Frontal cortex (tissue), 4 donors: Measurements from ENCODE around the gene CCL23. TPM values are rescaled to one million over a fixed set of nuclear protein-coding genes. Genes with fewer than 3 reads are reported as not detected.
"Not testable (repeated sequence)": the region's sequence is repeated elsewhere in the genome, so short reads cannot be mapped to it uniquely, and the experiment has no call there.

Experiments
- DNase-seq, 2 donors: peaks; one replicate each; pipeline ENCODE4 v3.0.0; 2012; ENCODE audit warnings: low spot score in 2 of 2
- FAIRE-seq: peaks from 2 replicates; lab custom pipeline; 2012; peaks lifted over from hg19 to GRCh38; lab: Jason Lieb, UNC
- total RNA-seq: library from RNA; depleted of rRNA; stranded (reverse); fragments of >200 nt; gene quantifications from one replicate; pipeline ENCODE4 v1.2.3, GENCODE V29; 2014
- donor health status: control.
- donor health status: control.
- donor health status: control.

The CCL23 gene
- total RNA-seq = not detected

GRCh38 chr17:36017799-36018198, at the start of gene CCL23:
Gene CCL23, minus strand, starts transcription at chr17:36017972. Its CDS starts 75 bp downstream, at chr17:36017897.
- DNase-seq (no peak), FAIRE-seq (no peak)

GRCh38 chr17:36066365-36066985, 48.7 kb upstream of the CCL23 start:
- FAIRE-seq (no peak), DNase-seq (no peak)

- no peak for FAIRE-seq
- no peak for DNase-seq
Observed at GRCh38 chr17:36063786-36064541, 46.2 kb upstream of the CCL23 start, which contains the start of gene CCL18. Gene CCL18, plus strand, starts transcription at chr17:36064272. Its CDS starts 71 bp downstream, at chr17:36064343.

GRCh38 chr17:36060816-36061215, 43.0 kb upstream of the CCL23 start:
- FAIRE-seq = no peak
- no peak for DNase-seq

DNA sequence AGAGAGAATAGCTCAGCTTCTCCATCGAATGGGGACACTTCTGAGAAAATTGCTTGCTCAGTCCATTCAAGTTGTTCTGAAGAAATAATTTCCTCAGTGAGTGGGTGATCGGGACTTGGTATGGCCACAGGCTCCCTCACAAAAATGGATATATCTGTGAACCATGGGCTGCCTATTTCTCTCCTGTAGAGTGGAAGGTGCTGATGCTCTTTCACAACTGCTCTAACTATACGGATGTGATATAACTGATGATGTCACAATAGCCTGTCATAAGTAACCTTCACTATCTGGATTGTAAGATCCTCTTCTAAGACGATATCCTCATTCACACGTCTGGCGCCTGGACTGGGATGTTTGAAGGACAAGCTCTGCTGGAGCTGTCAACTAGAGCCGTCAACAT, 41.6 kb upstream of the CCL23 start:
- FAIRE-seq = no peak

DNA sequence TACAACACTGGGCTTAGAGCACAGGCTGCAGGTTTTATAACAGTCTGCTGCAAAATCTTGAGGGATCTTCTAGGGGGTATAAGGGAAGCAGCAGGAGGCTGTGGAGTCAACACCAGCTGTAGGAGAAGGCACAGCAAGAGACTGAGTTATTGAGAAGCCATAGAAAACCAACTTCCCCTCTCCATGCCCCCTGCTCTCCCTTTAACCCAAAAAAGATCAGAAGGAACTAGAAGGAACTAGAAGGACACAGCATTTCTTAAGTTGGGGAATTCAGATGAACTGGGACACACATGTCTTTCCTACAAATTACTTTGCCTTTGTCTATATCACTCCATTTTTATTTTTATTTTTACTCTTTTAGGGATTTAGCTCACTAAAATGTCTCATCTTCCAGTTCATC, 40.1 kb upstream of the CCL23 start:
- FAIRE-seq = no peak
- DNase-seq = no peak

More for the DNA sequence above, 41.6 kb upstream of the CCL23 start:
- no peak for DNase-seq

DNA sequence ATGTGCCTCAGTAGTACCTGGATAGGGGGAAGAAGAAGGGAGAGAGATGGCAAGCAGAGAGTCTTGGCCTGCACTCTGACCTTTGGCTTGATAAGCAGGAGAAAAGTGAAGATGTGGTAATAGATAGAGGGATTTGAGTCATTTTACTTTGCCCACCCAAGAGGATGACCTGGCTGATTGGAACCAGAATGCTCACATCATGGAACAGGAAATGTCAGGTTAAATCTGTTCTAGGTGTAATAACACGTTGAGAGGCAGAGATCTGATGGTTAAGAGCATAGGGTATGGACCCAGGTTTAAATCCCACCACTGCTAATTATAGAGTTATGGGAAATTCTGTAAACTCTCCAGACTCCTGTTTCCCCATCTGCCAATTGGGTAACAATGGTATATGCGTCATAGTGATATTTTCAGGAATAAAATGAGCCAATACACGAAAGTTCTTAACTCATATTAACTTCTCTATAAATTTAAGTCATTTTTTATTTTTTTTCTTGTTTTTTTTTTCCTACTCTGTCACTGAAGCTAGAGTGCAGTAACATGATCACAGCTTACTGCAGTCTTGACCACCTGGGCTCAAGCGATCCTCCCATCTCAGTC, 38.2 kb upstream of the CCL23 start:
- DNase-seq = no peak
- no peak for FAIRE-seq

DNA sequence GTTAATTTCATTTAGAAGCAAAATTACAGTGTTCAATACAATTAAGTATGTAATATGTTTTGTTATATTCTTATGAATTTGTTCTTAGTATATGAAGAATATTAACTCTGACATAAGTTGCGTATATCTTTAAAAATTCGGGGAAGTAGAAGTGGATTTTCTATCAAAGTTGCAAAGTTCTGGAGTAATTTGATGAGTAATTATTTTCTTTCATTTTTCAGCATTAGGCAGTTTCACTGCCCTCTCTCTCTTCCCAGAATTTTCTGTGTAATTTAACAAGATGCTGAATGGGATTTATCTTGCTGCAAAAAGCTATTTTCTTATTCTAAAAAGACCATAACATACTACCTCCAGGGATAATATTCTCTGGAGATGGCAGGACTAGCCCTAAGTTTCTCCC, 37.4 kb upstream of the CCL23 start:
- DNase-seq = no peak
- no peak for FAIRE-seq

- DNase-seq (no peak), FAIRE-seq (no peak)
Observed at GRCh38 chr17:36049643-36050042, 31.9 kb upstream of the CCL23 start.

GRCh38 chr17:36048066-36048465, 30.3 kb upstream of the CCL23 start:
- DNase-seq (no peak), FAIRE-seq (no peak)

- no peak for DNase-seq
- no peak for FAIRE-seq
Observed at GRCh38 chr17:36036235-36036634, 18.5 kb upstream of the CCL23 start.

DNA sequence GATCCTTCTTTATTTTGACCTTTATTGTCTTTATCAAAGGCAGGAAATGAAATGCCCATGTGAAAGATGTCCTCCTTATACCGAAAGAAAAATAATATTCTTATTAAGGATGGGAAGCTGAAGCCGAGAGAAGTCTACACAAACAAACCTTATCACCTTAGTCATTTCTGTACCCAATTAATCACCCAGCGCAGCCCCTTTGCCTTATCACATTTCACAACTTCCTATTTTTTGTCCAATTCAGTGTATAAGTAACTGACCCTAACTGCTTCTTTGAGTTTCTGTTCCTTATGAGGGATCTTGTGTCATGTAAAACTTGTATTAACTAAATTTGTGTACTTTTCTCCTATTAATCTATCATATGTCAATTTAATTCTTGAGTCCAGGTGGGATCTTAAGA, 16.4 kb upstream of the CCL23 start:
- DNase-seq = no peak
- FAIRE-seq = no peak

- FAIRE-seq (no peak), DNase-seq (no peak)
Observed at GRCh38 chr17:36030956-36031355, 13.2 kb upstream of the CCL23 start.

- FAIRE-seq = no peak
Observed at GRCh38 chr17:36027761-36028160, 10.0 kb upstream of the CCL23 start.

GRCh38 chr17:36024106-36024869, 6.5 kb upstream of the CCL23 start:
- DNase-seq = no peak
- FAIRE-seq = no peak

More at GRCh38 chr17:36027761-36028160, 10.0 kb upstream of the CCL23 start:
- DNase-seq = no peak

- DNase-seq (no peak), FAIRE-seq (no peak)
Observed at GRCh38 chr17:36019423-36019822, 1.7 kb upstream of the CCL23 start.

GRCh38 chr17:36016555-36016954, 1.2 kb downstream of the CCL23 start:
- FAIRE-seq (no peak), DNase-seq (no peak)

DNA sequence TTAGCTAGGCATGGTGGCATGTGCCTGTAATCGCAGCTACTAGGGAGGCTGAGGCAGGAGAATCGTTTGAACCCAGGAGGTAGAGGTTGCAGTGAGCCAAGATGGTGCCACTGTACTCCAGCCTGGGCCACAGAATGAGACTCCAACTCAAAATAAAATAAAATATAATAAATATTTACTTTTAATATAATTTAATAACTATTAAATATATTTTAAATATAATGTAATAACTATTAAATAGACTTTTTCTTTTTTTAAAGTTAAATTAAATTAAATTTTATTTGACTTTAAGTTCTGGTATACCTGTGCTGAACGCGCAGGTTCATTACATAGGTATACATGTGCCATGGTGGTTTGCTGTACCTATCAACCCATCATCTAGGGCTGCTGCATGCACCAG, 1.9 kb downstream of the CCL23 start:
- DNase-seq, FAIRE-seq: not testable (repeated sequence)

- FAIRE-seq (no peak), DNase-seq (no peak)
Observed at GRCh38 chr17:36014946-36015345, 2.8 kb downstream of the CCL23 start.

- FAIRE-seq (no peak), DNase-seq (no peak)
Observed at GRCh38 chr17:36011201-36011600, 6.6 kb downstream of the CCL23 start.
